Liver (tissue), 9 donors: ENCODE data around the gene DHRS3. TPM values are rescaled to one million over a fixed set of nuclear protein-coding genes. Genes with fewer than 3 reads are reported as not detected.

ENCODE experiments used
- DNase-seq: peaks from one replicate; pipeline ENCODE4 v3.0.0-alpha.2; 2017; ENCODE audit warnings: low spot score
- H3K27ac ChIP-seq, 2 donors: one replicate each; pipeline ENCODE4 v1.7.0; 2013; ENCODE audit warnings: inconsistent platforms in 2 of 2, low read length in 2 of 2, control low read depth in 1 of 2, low read depth in 1 of 2, mild to moderate bottlenecking in 1 of 2
- H3K27me3 ChIP-seq, 4 donors: one replicate each; pipeline versions ENCODE4 v1.6.1 to v1.7.0; 2013; ENCODE audit warnings: low read length in 3 of 4, inconsistent platforms in 1 of 4, mild to moderate bottlenecking in 1 of 4, moderate library complexity in 1 of 4; ENCODE audit not compliant: control insufficient read depth in 4 of 4, insufficient read depth in 4 of 4
- H3K36me3 ChIP-seq, 4 donors: one replicate each; pipeline versions ENCODE4 v1.6.1 to v1.7.0; 2013; ENCODE audit warnings: low read length in 3 of 4, mild to moderate bottlenecking in 3 of 4, low read depth in 1 of 4, moderate library complexity in 1 of 4; ENCODE audit not compliant: control insufficient read depth in 4 of 4, insufficient read depth in 3 of 4
- H3K4me1 ChIP-seq, 4 donors: one replicate each; pipeline versions ENCODE4 v1.6.1 to v1.7.0; 2013; ENCODE audit warnings: low read length in 3 of 4, mild to moderate bottlenecking in 3 of 4, moderate library complexity in 1 of 4; ENCODE audit not compliant: control insufficient read depth in 4 of 4, insufficient read depth in 4 of 4
- H3K4me3 ChIP-seq, 3 donors: one replicate each; pipeline versions ENCODE4 v1.6.1 to v1.7.0; 2013; ENCODE audit warnings: low read length in 3 of 3, control low read depth in 1 of 3, low read depth in 1 of 3, mild to moderate bottlenecking in 1 of 3
- H3K9ac ChIP-seq, 2 donors: one replicate each; pipeline ENCODE4 v1.7.0; 2013; ENCODE audit warnings: low read length in 2 of 2, mild to moderate bottlenecking in 2 of 2, moderate library complexity in 2 of 2, control low read depth in 1 of 2, low read depth in 1 of 2
- H3K9me3 ChIP-seq, 4 donors: one replicate each; pipeline versions ENCODE4 v1.6.1 to v1.7.0; 2013; ENCODE audit warnings: low read length in 3 of 4; ENCODE audit not compliant: control insufficient read depth in 4 of 4
- ATF3 ChIP-seq: IDR thresholded peaks from 2 replicates; pipeline ENCODE4 v1.6.1; 2016; ENCODE audit warnings: antibody characterized with exemption
- EGR1 ChIP-seq, 2 donors: IDR thresholded peaks; 2 replicates each; pipeline ENCODE4 v1.6.1; 2016 to 2018; ENCODE audit warnings: antibody characterized with exemption in 2 of 2, low read depth in 2 of 2
- FOXA1 ChIP-seq: IDR thresholded peaks from 2 replicates; pipeline ENCODE4 v1.6.1; 2016; ENCODE audit warnings: antibody characterized with exemption
- FOXA2 ChIP-seq: IDR thresholded peaks from 2 replicates; pipeline ENCODE4 v1.6.1; 2016; ENCODE audit warnings: antibody characterized with exemption
- GABPA ChIP-seq, 2 donors: IDR thresholded peaks in 1 of 2; conservative IDR thresholded peaks in 1 of 2; 2 replicates each; pipeline ENCODE4 v1.6.1; 2016; ENCODE audit warnings: antibody characterized with exemption in 2 of 2, mild to moderate bottlenecking in 1 of 2, moderate library complexity in 1 of 2
- HNF4A ChIP-seq, 2 donors: conservative IDR thresholded peaks; 2 replicates each; pipeline ENCODE4 v1.6.1; 2016; ENCODE audit warnings: antibody characterized with exemption in 2 of 2, mild to moderate bottlenecking in 2 of 2
- HNF4G ChIP-seq: IDR thresholded peaks from 2 replicates; pipeline ENCODE4 v1.6.1; 2016; ENCODE audit warnings: antibody characterized with exemption
- JUND ChIP-seq, 2 donors: IDR thresholded peaks; 2 replicates each; pipeline ENCODE4 v1.6.1; 2016; ENCODE audit warnings: antibody characterized with exemption in 2 of 2
- NR2F2 ChIP-seq: IDR thresholded peaks from 2 replicates; pipeline ENCODE4 v1.6.1; 2016; ENCODE audit warnings: antibody characterized with exemption
- RAD21 ChIP-seq, 2 donors: IDR thresholded peaks; 2 replicates each; pipeline ENCODE4 v1.6.1; 2016; ENCODE audit warnings: antibody characterized with exemption in 2 of 2, mild to moderate bottlenecking in 2 of 2
- REST ChIP-seq: IDR thresholded peaks from 2 replicates; pipeline ENCODE4 v1.6.1; 2016; ENCODE audit warnings: antibody characterized with exemption, mild to moderate bottlenecking
- RXRA ChIP-seq, 2 donors: IDR thresholded peaks; 2 replicates each; pipeline ENCODE4 v1.6.1; 2017 to 2018; ENCODE audit warnings: antibody characterized with exemption in 2 of 2, mild to moderate bottlenecking in 1 of 2
- SP1 ChIP-seq: IDR thresholded peaks from 2 replicates; pipeline ENCODE4 v1.6.1; 2018; ENCODE audit warnings: antibody characterized with exemption, mild to moderate bottlenecking
- TAF1 ChIP-seq: conservative IDR thresholded peaks from 2 replicates; pipeline ENCODE4 v1.6.1; 2016; ENCODE audit warnings: antibody characterized with exemption, mild to moderate bottlenecking
- YY1 ChIP-seq: IDR thresholded peaks from 2 replicates; pipeline ENCODE4 v1.6.1; 2016; ENCODE audit warnings: antibody characterized with exemption, mild to moderate bottlenecking
- WGBS: extraction: QIAGEN DNeasy Blood & Tissue Kit; methylation state at CpG from one replicate; pipeline ENCODE4 v1.1.7; 2013; 5-methylcytosine and 5-hydroxymethylcytosine counted together
- polyA plus RNA-seq, 2 donors: library from polyadenylated mRNA; stranded (reverse) in 1 of 2; unstranded in 1 of 2; fragments of 200-250 nt in 1 of 2; fragments of >200 nt in 1 of 2; fragmentation: Nextera tagmentation in 1 of 2; extraction: Ambion mirVana in 1 of 2; gene quantifications; one replicate each; pipeline versions ENCODE4 v1.2.1 to v1.2.3, GENCODE V29; 2013 to 2015
- total RNA-seq, 2 donors: library from RNA; depleted of rRNA; stranded (reverse); fragments of >200 nt; gene quantifications; one replicate each; pipeline ENCODE4 v1.2.3, GENCODE V29; 2014
- TF ChIP-seq, protein P1 (sequence below): fragments of 150-350 bp; IDR thresholded peaks from 2 replicates; pipeline ENCODE4 v1.5.1; 2017; ENCODE audit warnings: improper control_type of control experiment, low read depth, low read length; ENCODE audit not compliant: missing input control
- TF ChIP-seq, protein P2 (sequence below): IDR thresholded peaks from 2 replicates; pipeline ENCODE4 v1.6.1; 2016; ENCODE audit warnings: antibody characterized with exemption
- TF ChIP-seq, protein P3 (sequence below): IDR thresholded peaks from 2 replicates; pipeline ENCODE4 v1.6.1; 2016; ENCODE audit warnings: antibody characterized with exemption
- donor health status: healthy.
- donor health status: healthy.
- donor health status: healthy.
- donor health status: healthy.
- donor health status: healthy.

DHRS3 gene
- total and polyA plus RNA-seq, 4 donors: 62.6 to 185 (median 158) TPM

GRCh38 chr1:12596007-12596821, 21.8 kb downstream of the DHRS3 start:
- peak; percentile 68 for DNase-seq
- Histone ChIP-seq H3K36me3 (peaks cover 0 to 4% (median under 1%) of the 10 kb centered on the region in 4 donors), H3K27me3 (no peaks in the 10 kb centered on the region), H3K9me3 (no peaks in the 10 kb centered on the region), H3K4me3 (peak overlapping the region in 2 of 3 donors; percentile 15 to 33), H3K27ac (peak overlapping the region; percentile 94 to 96), H3K9ac (peak overlapping the region; percentile 36 to 51), H3K4me1 (peaks cover 30 to 91% (median 79%) of the 10 kb centered on the region in 4 donors)
- TF ChIP-seq FOXA2 (no peak), YY1 (peak; percentile 53), GABPA (IDR thresholded peaks at IDR 0.05 in 1 of 2, conservative IDR thresholded peaks at IDR 0.05 in 1 of 2) (no peak), SP1 (peak; percentile 85), REST (peak; percentile 53), JUND (IDR thresholded peaks at IDR 0.05) (peak in 1 of 2 donors; percentile 56), HNF4G (peak; percentile 18), TAF1 (no peak), FOXA1 (peak; percentile 4), RXRA (IDR thresholded peaks at IDR 0.05) (peak; percentile 96 to 97), EGR1 (IDR thresholded peaks at IDR 0.05; ENCODE audit: low read depth in 2 of 2) (no peak), NR2F2 (peak; percentile 45), RAD21 (IDR thresholded peaks at IDR 0.05) (peak; percentile 29 to 64), HNF4A (conservative IDR thresholded peaks at IDR 0.05) (peak; percentile 40 to 70), ATF3 (no peak)
- TF ChIP-seq, protein P1, sequence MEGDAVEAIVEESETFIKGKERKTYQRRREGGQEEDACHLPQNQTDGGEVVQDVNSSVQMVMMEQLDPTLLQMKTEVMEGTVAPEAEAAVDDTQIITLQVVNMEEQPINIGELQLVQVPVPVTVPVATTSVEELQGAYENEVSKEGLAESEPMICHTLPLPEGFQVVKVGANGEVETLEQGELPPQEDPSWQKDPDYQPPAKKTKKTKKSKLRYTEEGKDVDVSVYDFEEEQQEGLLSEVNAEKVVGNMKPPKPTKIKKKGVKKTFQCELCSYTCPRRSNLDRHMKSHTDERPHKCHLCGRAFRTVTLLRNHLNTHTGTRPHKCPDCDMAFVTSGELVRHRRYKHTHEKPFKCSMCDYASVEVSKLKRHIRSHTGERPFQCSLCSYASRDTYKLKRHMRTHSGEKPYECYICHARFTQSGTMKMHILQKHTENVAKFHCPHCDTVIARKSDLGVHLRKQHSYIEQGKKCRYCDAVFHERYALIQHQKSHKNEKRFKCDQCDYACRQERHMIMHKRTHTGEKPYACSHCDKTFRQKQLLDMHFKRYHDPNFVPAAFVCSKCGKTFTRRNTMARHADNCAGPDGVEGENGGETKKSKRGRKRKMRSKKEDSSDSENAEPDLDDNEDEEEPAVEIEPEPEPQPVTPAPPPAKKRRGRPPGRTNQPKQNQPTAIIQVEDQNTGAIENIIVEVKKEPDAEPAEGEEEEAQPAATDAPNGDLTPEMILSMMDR: no peak
- TF ChIP-seq, protein P2, sequence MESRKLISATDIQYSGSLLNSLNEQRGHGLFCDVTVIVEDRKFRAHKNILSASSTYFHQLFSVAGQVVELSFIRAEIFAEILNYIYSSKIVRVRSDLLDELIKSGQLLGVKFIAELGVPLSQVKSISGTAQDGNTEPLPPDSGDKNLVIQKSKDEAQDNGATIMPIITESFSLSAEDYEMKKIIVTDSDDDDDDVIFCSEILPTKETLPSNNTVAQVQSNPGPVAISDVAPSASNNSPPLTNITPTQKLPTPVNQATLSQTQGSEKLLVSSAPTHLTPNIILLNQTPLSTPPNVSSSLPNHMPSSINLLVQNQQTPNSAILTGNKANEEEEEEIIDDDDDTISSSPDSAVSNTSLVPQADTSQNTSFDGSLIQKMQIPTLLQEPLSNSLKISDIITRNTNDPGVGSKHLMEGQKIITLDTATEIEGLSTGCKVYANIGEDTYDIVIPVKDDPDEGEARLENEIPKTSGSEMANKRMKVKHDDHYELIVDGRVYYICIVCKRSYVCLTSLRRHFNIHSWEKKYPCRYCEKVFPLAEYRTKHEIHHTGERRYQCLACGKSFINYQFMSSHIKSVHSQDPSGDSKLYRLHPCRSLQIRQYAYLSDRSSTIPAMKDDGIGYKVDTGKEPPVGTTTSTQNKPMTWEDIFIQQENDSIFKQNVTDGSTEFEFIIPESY: peak; percentile 47
- TF ChIP-seq, protein P3, sequence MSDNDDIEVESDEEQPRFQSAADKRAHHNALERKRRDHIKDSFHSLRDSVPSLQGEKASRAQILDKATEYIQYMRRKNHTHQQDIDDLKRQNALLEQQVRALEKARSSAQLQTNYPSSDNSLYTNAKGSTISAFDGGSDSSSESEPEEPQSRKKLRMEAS: peak; percentile 68
- WGBS: 9% methylated on average over 39 of the region's 39 CpGs
